K562 (cell line): ENCODE measurements around the gene ERN1. TPM values are rescaled to one million over a fixed set of nuclear protein-coding genes. Genes with fewer than 3 reads are reported as not detected.
A peak's percentile ranks its signal among the peaks of the same experiment; 100 is the strongest.

Source experiments
- ERF ChIP-seq: fragments of 450-650 bp; formaldehyde crosslinking; IDR thresholded peaks from 2 replicates; pipeline ENCODE4 v1.4.0; 2020; ENCODE audit warnings: mild to moderate bottlenecking, mixed read lengths
- KLF6 ChIP-seq: fragments of 250-450 bp; sonication (Bioruptor Pico); IDR thresholded peaks from 2 replicates; pipeline ENCODE4 v1.4.0; 2020; ENCODE audit warnings: mild to moderate bottlenecking, moderate library complexity, borderline replicate concordance
- MEF2A ChIP-seq: IDR thresholded peaks from 2 replicates; pipeline ENCODE4 v1.6.1; 2011; ENCODE audit warnings: low read depth, mild to moderate bottlenecking, low read length, moderate library complexity; ENCODE audit not compliant: control insufficient read depth
- MIER1 ChIP-seq: fragments of 450-650 bp; IDR thresholded peaks from 2 replicates; pipeline ENCODE4 v1.6.1; 2016; ENCODE audit warnings: antibody characterized with exemption, mild to moderate bottlenecking, low read depth
- PHB2 ChIP-seq: fragments of 450-650 bp; IDR thresholded peaks from 2 replicates; pipeline ENCODE4 v1.6.1; 2017; ENCODE audit warnings: low read depth
- PURB ChIP-seq: sonication (generic); formaldehyde crosslinking; IDR thresholded peaks from 2 replicates; pipeline ENCODE4 v1.9.0; 2021; ENCODE audit warnings: low read depth, mild to moderate bottlenecking, missing genetic modification reagents
- TCF7L2 ChIP-seq: fragments of 150-350 bp; IDR thresholded peaks from 2 replicates; pipeline ENCODE4 v1.6.1; 2016; ENCODE audit warnings: low read depth, mild to moderate bottlenecking, low read length, moderate library complexity
- TEAD4 ChIP-seq, 2 experiments: sonication (generic) in 1 of 2; formaldehyde crosslinking in 1 of 2; IDR thresholded peaks; 2 replicates each; pipeline versions ENCODE4 v1.6.1 to v1.8.0; 2012 to 2022; ENCODE audit warnings: borderline replicate concordance in 1 of 2, inconsistent platforms in 1 of 2, low read length in 1 of 2, mild to moderate bottlenecking in 1 of 2, missing genetic modification reagents in 1 of 2
- polyA plus RNA-seq, 8 experiments: library from polyadenylated mRNA; depleted of rRNA in 4 of 8; stranded (reverse) in 5 of 8; unstranded in 3 of 8; fragments of >200 nt; fragmentation: Nextera tagmentation in 2 of 8; fragmentation: Illumina TruSeq in 1 of 8; extraction: Ambion mirVana in 2 of 8; extraction: Trizol in 1 of 8; gene quantifications; 2 replicates each; pipeline versions ENCODE4 v1.2.1 to v1.2.3, GENCODE V29; 2011 to 2014; ENCODE audit warnings: inconsistent platforms in 1 of 8, missing spikeins in 1 of 8
- total RNA-seq, 7 experiments: library from RNA; depleted of rRNA in 6 of 7; stranded (reverse); fragments of >200 nt in 6 of 7; fragmentation: Illumina TruSeq in 2 of 7; extraction: Trizol in 2 of 7; gene quantifications; 2 replicates each; pipeline versions ENCODE4 v1.2.1 to v1.2.3, GENCODE V29; 2011 to 2021; ENCODE audit warnings: low replicate concordance in 1 of 7
- TF ChIP-seq, protein P1 (sequence below): fragments of 200-400 bp; formaldehyde crosslinking; IDR thresholded peaks from 2 replicates; pipeline ENCODE4 v1.6.1; 2017; ENCODE audit warnings: mild to moderate bottlenecking, low read depth, low read length, moderate library complexity
- TF ChIP-seq, protein P2 (sequence below): fragments of 450-650 bp; conservative IDR thresholded peaks from 2 replicates; pipeline ENCODE4 v1.6.1; 2016; ENCODE audit warnings: missing genetic modification characterization, low read depth, mild to moderate bottlenecking, control low read depth, missing compliant biosample characterization
- TF ChIP-seq, protein P3 (sequence below): fragments of 250-450 bp; sonication (Bioruptor Pico); IDR thresholded peaks from 2 replicates; pipeline ENCODE4 v1.5.0; 2021
- TF ChIP-seq, protein P4 (sequence below): fragments of 150-350 bp; IDR thresholded peaks from 2 replicates; pipeline ENCODE4 v1.6.1; 2014; ENCODE audit warnings: low read depth, mild to moderate bottlenecking, low read length, borderline replicate concordance
- TF ChIP-seq, protein P5 (sequence below): IDR thresholded peaks from 2 replicates; pipeline ENCODE4 v1.6.1; 2014; ENCODE audit warnings: antibody characterized with exemption

The ERN1 gene
- total and polyA plus RNA-seq, 9 of the 15 experiments (the other 6 are each of a cell fraction or from before 2014, with no cell fraction given) = 2.1 to 22.5 (median 7.3) TPM

DNA sequence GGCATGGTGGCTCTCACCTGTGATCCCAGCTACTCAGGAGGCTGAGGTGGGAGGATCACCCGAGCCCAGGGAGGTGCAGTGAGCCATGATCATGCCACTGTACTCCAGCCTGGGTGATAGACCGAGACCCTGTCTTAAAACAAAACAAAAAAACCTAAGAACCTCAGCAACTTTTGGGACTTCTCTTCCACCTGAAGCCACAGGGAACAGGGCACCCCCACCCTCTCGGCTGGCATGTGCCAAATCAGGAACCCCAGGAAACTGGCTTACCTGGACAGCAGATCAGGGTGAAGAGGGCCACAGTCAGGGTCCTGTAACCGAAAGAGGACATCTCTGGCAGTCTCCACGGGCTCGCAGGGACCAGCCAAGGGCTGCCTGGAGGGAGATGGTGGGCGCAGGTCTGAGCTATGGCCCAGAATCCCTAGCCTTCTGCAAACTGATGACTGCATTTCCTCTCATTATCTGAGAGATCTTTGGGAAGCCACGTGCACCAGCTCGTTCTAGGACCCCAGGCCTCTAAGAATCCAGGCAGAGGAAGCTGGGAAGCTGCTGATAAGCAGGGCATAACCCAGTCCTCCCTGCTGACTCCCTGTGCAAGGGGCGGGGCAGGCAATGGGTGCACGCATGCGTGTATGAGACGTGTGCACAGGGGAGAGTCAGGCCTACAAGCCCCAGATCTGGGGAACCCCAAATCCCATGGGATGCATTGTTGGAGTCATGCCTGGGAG lies 123.4 kb downstream of the ERN1 start (continued):
- TF ChIP-seq, protein P1, sequence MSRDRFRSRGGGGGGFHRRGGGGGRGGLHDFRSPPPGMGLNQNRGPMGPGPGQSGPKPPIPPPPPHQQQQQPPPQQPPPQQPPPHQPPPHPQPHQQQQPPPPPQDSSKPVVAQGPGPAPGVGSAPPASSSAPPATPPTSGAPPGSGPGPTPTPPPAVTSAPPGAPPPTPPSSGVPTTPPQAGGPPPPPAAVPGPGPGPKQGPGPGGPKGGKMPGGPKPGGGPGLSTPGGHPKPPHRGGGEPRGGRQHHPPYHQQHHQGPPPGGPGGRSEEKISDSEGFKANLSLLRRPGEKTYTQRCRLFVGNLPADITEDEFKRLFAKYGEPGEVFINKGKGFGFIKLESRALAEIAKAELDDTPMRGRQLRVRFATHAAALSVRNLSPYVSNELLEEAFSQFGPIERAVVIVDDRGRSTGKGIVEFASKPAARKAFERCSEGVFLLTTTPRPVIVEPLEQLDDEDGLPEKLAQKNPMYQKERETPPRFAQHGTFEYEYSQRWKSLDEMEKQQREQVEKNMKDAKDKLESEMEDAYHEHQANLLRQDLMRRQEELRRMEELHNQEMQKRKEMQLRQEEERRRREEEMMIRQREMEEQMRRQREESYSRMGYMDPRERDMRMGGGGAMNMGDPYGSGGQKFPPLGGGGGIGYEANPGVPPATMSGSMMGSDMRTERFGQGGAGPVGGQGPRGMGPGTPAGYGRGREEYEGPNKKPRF = no peak
- 0 out of 2 replicates have a peak, but pooled peaks have one; percentile 5 for TF ChIP-seq KLF6 (CRISPR knock-in tag)
- TF ChIP-seq TCF7L2 = no peak
- TF ChIP-seq, protein P2, sequence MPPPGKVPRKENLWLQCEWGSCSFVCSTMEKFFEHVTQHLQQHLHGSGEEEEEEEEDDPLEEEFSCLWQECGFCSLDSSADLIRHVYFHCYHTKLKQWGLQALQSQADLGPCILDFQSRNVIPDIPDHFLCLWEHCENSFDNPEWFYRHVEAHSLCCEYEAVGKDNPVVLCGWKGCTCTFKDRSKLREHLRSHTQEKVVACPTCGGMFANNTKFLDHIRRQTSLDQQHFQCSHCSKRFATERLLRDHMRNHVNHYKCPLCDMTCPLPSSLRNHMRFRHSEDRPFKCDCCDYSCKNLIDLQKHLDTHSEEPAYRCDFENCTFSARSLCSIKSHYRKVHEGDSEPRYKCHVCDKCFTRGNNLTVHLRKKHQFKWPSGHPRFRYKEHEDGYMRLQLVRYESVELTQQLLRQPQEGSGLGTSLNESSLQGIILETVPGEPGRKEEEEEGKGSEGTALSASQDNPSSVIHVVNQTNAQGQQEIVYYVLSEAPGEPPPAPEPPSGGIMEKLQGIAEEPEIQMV (tag) = no peak
- no peak for TF ChIP-seq ERF (CRISPR knock-in tag)
- TF ChIP-seq TEAD4 (IDR thresholded peaks at IDR 0.05; ENCODE audit: low read length) = peak; percentile 90
- TF ChIP-seq TEAD4 (CRISPR knock-in tag; IDR thresholded peaks at IDR 0.05; ENCODE audit: borderline replicate concordance) = no peak
- TF ChIP-seq MIER1 = no peak
- TF ChIP-seq, protein P3, sequence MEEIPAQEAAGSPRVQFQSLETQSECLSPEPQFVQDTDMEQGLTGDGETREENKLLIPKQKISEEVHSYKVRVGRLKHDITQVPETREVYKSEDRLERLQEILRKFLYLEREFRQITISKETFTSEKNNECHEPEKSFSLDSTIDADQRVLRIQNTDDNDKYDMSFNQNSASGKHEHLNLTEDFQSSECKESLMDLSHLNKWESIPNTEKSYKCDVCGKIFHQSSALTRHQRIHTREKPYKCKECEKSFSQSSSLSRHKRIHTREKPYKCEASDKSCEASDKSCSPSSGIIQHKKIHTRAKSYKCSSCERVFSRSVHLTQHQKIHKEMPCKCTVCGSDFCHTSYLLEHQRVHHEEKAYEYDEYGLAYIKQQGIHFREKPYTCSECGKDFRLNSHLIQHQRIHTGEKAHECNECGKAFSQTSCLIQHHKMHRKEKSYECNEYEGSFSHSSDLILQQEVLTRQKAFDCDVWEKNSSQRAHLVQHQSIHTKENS = no peak
- no peak for TF ChIP-seq PURB (CRISPR knock-in tag)
- TF ChIP-seq, protein P4, sequence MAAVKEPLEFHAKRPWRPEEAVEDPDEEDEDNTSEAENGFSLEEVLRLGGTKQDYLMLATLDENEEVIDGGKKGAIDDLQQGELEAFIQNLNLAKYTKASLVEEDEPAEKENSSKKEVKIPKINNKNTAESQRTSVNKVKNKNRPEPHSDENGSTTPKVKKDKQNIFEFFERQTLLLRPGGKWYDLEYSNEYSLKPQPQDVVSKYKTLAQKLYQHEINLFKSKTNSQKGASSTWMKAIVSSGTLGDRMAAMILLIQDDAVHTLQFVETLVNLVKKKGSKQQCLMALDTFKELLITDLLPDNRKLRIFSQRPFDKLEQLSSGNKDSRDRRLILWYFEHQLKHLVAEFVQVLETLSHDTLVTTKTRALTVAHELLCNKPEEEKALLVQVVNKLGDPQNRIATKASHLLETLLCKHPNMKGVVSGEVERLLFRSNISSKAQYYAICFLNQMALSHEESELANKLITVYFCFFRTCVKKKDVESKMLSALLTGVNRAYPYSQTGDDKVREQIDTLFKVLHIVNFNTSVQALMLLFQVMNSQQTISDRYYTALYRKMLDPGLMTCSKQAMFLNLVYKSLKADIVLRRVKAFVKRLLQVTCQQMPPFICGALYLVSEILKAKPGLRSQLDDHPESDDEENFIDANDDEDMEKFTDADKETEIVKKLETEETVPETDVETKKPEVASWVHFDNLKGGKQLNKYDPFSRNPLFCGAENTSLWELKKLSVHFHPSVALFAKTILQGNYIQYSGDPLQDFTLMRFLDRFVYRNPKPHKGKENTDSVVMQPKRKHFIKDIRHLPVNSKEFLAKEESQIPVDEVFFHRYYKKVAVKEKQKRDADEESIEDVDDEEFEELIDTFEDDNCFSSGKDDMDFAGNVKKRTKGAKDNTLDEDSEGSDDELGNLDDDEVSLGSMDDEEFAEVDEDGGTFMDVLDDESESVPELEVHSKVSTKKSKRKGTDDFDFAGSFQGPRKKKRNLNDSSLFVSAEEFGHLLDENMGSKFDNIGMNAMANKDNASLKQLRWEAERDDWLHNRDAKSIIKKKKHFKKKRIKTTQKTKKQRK = no peak
- no peak for TF ChIP-seq MEF2A
- TF ChIP-seq PHB2 = no peak
- TF ChIP-seq, protein P5, sequence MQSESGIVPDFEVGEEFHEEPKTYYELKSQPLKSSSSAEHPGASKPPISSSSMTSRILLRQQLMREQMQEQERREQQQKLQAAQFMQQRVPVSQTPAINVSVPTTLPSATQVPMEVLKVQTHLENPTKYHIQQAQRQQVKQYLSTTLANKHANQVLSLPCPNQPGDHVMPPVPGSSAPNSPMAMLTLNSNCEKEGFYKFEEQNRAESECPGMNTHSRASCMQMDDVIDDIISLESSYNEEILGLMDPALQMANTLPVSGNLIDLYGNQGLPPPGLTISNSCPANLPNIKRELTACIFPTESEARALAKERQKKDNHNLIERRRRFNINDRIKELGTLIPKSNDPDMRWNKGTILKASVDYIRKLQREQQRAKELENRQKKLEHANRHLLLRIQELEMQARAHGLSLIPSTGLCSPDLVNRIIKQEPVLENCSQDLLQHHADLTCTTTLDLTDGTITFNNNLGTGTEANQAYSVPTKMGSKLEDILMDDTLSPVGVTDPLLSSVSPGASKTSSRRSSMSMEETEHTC = peak; percentile 93
